Vagina (tissue), 2 donors: ENCODE results near the gene MEDAG. TPM values are rescaled to one million over a fixed set of nuclear protein-coding genes. Genes with fewer than 3 reads are reported as not detected.
A peak's percentile ranks its signal among the peaks of the same experiment; 100 is the strongest.

Source experiments
- DNase-seq, 2 donors: peaks; one replicate each; pipeline ENCODE4 v3.0.0-alpha.2; 2017; ENCODE audit errors: extremely low spot score in 2 of 2
- H3K27ac ChIP-seq: fragments of 200-600 bp; sonication (generic); one replicate; pipeline ENCODE4 v1.5.1; 2019
- H3K27me3 ChIP-seq: fragments of 200-600 bp; sonication (generic); one replicate; pipeline ENCODE4 v1.5.1; 2019
- H3K36me3 ChIP-seq, 2 donors: fragments of 200-600 bp; sonication (generic); one replicate each; pipeline ENCODE4 v1.5.1; 2017 to 2019
- H3K4me1 ChIP-seq: fragments of 200-600 bp; sonication (generic); one replicate; pipeline ENCODE4 v1.5.1; 2019
- H3K4me3 ChIP-seq, 2 donors: fragments of 200-600 bp; sonication (generic); 1 replicate in 1 of 2; 2 replicates in 1 of 2; pipeline ENCODE4 v1.5.1; 2016 to 2019
- H3K9me3 ChIP-seq: fragments of 200-600 bp; sonication (generic); one replicate; pipeline ENCODE4 v1.5.1; 2019
- CTCF ChIP-seq, 3 experiments: fragments of 450-650 bp in 2 of 3; fragments of 200-600 bp in 1 of 3; sonication (generic) in 1 of 3; IDR thresholded peaks; one replicate each; pipeline ENCODE4 v1.5.1; 2017 to 2019; ENCODE audit warnings: antibody characterized with exemption in 3 of 3, mild to moderate bottlenecking in 2 of 3, moderate library complexity in 2 of 3
- POLR2A ChIP-seq, 2 donors: fragments of 450-650 bp; IDR thresholded peaks; one replicate each; pipeline ENCODE4 v1.6.1; 2017; ENCODE audit warnings: antibody characterized with exemption in 2 of 2, mild to moderate bottlenecking in 2 of 2, moderate library complexity in 2 of 2
- POLR2AphosphoS5 ChIP-seq, 2 donors: sonication (generic); formaldehyde crosslinking; IDR thresholded peaks; one replicate each; pipeline ENCODE4 v1.9.0; 2017; ENCODE audit warnings: antibody characterized with exemption in 2 of 2, mild to moderate bottlenecking in 2 of 2, low read depth in 1 of 2; ENCODE audit not compliant: insufficient read depth in 1 of 2
- intact Hi-C: fragments of 100-400 bp; cut with DNase I; formaldehyde crosslinking; loops from one replicate; pipeline ENCODE4 v1.15.1; 2023
- total RNA-seq: library from RNA; depleted of rRNA; stranded (reverse); fragments of >200 nt; gene quantifications from one replicate; pipeline ENCODE4 v1.2.3, GENCODE V29; 2016

MEDAG gene
- total RNA-seq, 1 donor from 2014 or later: 46.4 TPM

- peaks cover 36% of the 10 kb centered on the region for H3K4me1 ChIP-seq
- no peaks in the 10 kb centered on the region for H3K27me3 ChIP-seq
- H3K4me3 ChIP-seq: no peak overlapping the region
- no peak for TF ChIP-seq CTCF (IDR thresholded peaks at IDR 0.05)
- H3K27ac ChIP-seq: peak overlapping the region; percentile 82
- intact Hi-C loops: no loop called here
- no peaks in the 10 kb centered on the region for H3K9me3 ChIP-seq
- H3K36me3 ChIP-seq: no peaks in the 10 kb centered on the region
- DNase-seq: peak; percentile 61 to 78
These were observed 25.8 kb upstream of the MEDAG start for GRCh38 chr13:30880151-30880855.

- no peaks in the 10 kb centered on the region for H3K9me3 ChIP-seq
- peaks cover 36% of the 10 kb centered on the region for H3K4me1 ChIP-seq
- no peak for TF ChIP-seq CTCF (IDR thresholded peaks at IDR 0.05)
- peak in 1 of 2 donors; percentile 58 for TF ChIP-seq POLR2AphosphoS5 (IDR thresholded peaks at IDR 0.05; ENCODE audit: insufficient read depth in 1 of 2, low read depth in 1 of 2)
- peak overlapping the region; percentile 82 for H3K27ac ChIP-seq
- peak; percentile 14 to 89 for DNase-seq
- intact Hi-C loops: no loop called here
- no peaks in the 10 kb centered on the region for H3K36me3 ChIP-seq
- no peak overlapping the region for H3K4me3 ChIP-seq
- H3K27me3 ChIP-seq: no peaks in the 10 kb centered on the region
These were observed 25.3 kb upstream of the MEDAG start for GRCh38 chr13:30880856-30881155.

GRCh38 chr13:30881191-30881651 lies 24.9 kb upstream of the MEDAG start:
- Histone ChIP-seq H3K4me3 (no peak overlapping the region), H3K27me3 (no peaks in the 10 kb centered on the region), H3K4me1 (peaks cover 36% of the 10 kb centered on the region), H3K36me3 (no peaks in the 10 kb centered on the region), H3K9me3 (no peaks in the 10 kb centered on the region), H3K27ac (peak overlapping the region; percentile 82)
- TF ChIP-seq POLR2AphosphoS5 (IDR thresholded peaks at IDR 0.05; ENCODE audit: insufficient read depth in 1 of 2, low read depth in 1 of 2) (no peak), CTCF (IDR thresholded peaks at IDR 0.05) (no peak), POLR2A (IDR thresholded peaks at IDR 0.05) (no peak)
- intact Hi-C loops: no loop called here
- DNase-seq: peak; percentile 19 to 90

GRCh38 chr13:30882026-30882850 lies 23.8 kb upstream of the MEDAG start:
- peak in 1 of 2 donors; percentile 60 for DNase-seq
- TF ChIP-seq POLR2AphosphoS5 (IDR thresholded peaks at IDR 0.05; ENCODE audit: insufficient read depth in 1 of 2, low read depth in 1 of 2): no peak
- no peak for TF ChIP-seq CTCF (IDR thresholded peaks at IDR 0.05)
- TF ChIP-seq POLR2A (IDR thresholded peaks at IDR 0.05): no peak

More at GRCh38 chr13:30882026-30882850, 23.8 kb upstream of the MEDAG start:
- Histone ChIP-seq H3K36me3 (no peaks in the 10 kb centered on the region), H3K4me1 (peaks cover 36% of the 10 kb centered on the region), H3K9me3 (no peaks in the 10 kb centered on the region), H3K27me3 (no peaks in the 10 kb centered on the region), H3K4me3 (no peak overlapping the region), H3K27ac (peak overlapping the region; percentile 82)
- intact Hi-C loops: no loop called here
